GM18498 (cell line): ENCODE data around the gene OARD1.

Experiments
- ATAC-seq: cut with Tn5 transposase; IDR thresholded peaks from one replicate; pipeline ENCODE4 v1.9.1; 2021; ENCODE audit warnings: mild to moderate bottlenecking, moderate library complexity; ENCODE audit not compliant: unreplicated experiment

OARD1 gene

GRCh38 chr6:41075651-41076626, 3.8 kb upstream of the OARD1 start:
- ATAC-seq, result no peak

GRCh38 chr6:41074692-41075436, 2.7 kb upstream of the OARD1 start:
- ATAC-seq, result no peak

GRCh38 chr6:41073968-41074691, 2.0 kb upstream of the OARD1 start:
- no peak for ATAC-seq

GRCh38 chr6:41073203-41073967, 1.2 kb upstream of the OARD1 start:
- peak; percentile 35 for ATAC-seq

GRCh38 chr6:41072836-41073202, 663 bp upstream of the OARD1 start, which contains the start of gene NFYA:
TSS of gene NFYA (plus strand) at chr6:41072974. CDS start at chr6:41079090, 6,116 bp downstream.
- peak; percentile 63 for ATAC-seq

- ATAC-seq, result no peak
These were observed 644 bp downstream of the OARD1 start for GRCh38 chr6:41071501-41071922.

GRCh38 chr6:41066867-41067304, 5.3 kb downstream of the OARD1 start:
- no peak for ATAC-seq

GRCh38 chr6:41065550-41066026, 6.6 kb downstream of the OARD1 start:
- ATAC-seq, result no peak

GRCh38 chr6:41064841-41065240, 7.3 kb downstream of the OARD1 start:
- no peak for ATAC-seq

- no peak for ATAC-seq
These were observed 8.3 kb downstream of the OARD1 start for GRCh38 chr6:41063884-41064285.

GRCh38 chr6:41062056-41062455, 10.1 kb downstream of the OARD1 start:
- no peak for ATAC-seq

- ATAC-seq, result no peak
These were observed 10.9 kb downstream of the OARD1 start for GRCh38 chr6:41061196-41061726.

- no peak for ATAC-seq
These were observed 12.6 kb downstream of the OARD1 start for GRCh38 chr6:41059556-41059955.

GRCh38 chr6:41058783-41059181, 13.4 kb downstream of the OARD1 start:
- no peak for ATAC-seq

- ATAC-seq, result no peak
These were observed 15.2 kb downstream of the OARD1 start for GRCh38 chr6:41056768-41057490.

- no peak for ATAC-seq
These were observed 17.0 kb downstream of the OARD1 start for GRCh38 chr6:41055149-41055548.

GRCh38 chr6:41054511-41054910, 17.6 kb downstream of the OARD1 start:
- no peak for ATAC-seq

- no peak for ATAC-seq
These were observed 19.1 kb downstream of the OARD1 start, which contains the start of gene APOBEC2 for GRCh38 chr6:41053041-41053440. TSS of gene APOBEC2 (plus strand) at chr6:41053202. CDS start at chr6:41053348, 146 bp downstream.

- no peak for ATAC-seq
These were observed 20.3 kb downstream of the OARD1 start for GRCh38 chr6:41051873-41052272.
